Measurements from ENCODE around the gene PACSIN2.
"Not testable (repeated sequence)": the region's sequence is repeated elsewhere in the genome, so short reads cannot be mapped to it uniquely, and the experiment has no call there.

PACSIN2 gene, protein sequence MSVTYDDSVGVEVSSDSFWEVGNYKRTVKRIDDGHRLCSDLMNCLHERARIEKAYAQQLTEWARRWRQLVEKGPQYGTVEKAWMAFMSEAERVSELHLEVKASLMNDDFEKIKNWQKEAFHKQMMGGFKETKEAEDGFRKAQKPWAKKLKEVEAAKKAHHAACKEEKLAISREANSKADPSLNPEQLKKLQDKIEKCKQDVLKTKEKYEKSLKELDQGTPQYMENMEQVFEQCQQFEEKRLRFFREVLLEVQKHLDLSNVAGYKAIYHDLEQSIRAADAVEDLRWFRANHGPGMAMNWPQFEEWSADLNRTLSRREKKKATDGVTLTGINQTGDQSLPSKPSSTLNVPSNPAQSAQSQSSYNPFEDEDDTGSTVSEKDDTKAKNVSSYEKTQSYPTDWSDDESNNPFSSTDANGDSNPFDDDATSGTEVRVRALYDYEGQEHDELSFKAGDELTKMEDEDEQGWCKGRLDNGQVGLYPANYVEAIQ

DNA sequence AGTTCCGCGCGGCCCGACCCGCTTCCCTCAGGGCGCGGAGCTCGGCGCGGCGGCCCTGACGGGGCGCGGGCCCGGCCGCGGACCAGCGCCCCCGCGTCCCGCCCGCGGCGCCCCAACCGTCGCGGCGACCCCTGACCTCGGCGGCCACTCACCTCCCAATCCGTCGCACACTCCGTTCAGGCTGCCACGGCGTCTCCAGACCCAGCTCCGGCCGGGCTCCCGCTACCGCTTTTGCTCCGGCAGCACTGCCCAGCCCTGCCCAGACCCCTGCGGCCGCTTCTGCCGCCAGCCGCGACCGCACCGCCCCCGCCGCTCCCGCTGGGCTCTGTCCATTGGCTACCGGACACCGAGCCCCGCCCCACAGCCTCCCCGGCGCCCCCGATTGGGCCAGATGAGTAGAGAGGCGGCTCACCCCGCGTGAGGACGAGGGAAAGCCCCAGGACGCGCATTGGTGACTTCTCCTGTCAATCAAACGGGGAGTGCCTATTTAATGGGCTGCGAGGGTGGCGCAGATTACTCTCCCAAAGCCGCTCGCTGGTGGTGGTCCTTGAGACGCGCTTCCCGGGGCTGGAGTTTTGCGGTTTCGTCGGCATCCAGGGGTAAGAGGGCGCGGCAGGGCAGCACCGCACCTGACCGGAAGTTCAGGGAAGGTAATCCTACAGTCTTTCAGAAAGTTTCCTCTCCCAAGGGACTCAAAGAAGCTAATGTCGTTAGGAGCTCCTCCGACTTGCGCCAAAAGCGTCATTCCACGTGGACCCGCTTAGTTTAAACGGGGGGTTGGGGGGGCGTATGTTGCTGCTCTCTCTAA, at the start of gene PACSIN2:
Gene PACSIN2, minus strand, starts transcription at position 281 of the 808 bp plus-strand sequence. CDS start 103,069 bp downstream, outside the sequence.
- peak; percentile 84 to 99 (median 97) for DNase-seq

DNA sequence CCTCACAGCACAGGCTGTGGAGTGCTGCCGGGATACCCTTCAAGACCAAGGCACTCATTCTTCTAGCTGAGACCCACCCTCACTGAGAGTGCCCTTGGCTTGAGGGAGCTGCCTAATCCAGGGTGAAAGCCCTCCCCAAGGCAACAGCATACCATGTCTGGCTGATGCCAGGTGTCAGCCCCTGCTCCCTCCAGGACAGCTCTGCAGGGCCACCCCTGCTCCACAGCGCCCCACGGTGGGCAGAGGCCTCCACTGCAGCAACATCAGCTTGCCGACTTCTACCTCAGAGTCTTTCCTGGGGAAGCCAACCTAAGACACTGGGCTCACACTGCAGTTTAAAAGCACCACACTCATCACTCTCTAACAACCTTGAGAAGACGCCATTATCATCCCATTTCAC, 45.2 kb upstream of the PACSIN2 start:
- DNase-seq, result peak in 2 of 14 donors; percentile 15 to 38

DNA sequence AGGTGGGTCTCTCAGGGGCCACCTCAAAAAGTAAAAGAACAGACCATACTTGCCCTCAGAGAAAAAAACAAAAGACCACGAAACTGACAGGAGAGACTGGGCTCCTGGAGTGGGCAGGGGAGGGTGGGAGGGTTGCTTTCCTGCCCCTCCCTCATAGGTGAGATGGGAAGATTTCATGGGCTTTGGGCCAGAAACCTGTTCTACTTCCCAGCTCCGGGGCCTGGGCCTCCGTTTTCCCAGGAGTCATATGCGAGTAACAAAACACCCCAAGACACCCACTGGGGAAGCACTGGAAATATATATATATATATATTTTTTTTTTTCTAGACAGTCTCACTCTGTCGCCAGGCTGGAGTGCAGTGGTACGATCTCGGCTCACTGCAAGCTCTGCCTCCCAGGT, 42.7 kb upstream of the PACSIN2 start:
- DNase-seq, result no peak

DNA sequence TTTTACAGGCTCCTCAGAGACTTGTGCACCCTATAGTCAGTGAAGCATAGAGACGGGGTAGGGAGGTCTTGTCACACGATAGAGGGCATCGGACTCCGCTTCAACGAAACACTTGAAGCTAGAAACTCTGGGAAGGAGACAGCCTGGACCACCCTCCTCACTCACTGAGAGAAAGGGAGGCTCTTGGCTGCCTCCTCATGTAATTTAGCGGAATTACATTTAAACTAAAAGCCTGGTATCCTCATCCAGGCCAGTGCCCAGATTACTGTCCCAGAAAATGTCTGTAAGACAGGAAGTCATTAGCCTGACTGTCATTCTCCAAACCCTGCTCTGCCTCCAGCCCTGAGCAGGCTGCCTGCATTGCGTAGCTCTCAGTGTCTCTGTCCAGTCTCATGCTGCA, 38.2 kb upstream of the PACSIN2 start:
- DNase-seq, result no peak

DNA sequence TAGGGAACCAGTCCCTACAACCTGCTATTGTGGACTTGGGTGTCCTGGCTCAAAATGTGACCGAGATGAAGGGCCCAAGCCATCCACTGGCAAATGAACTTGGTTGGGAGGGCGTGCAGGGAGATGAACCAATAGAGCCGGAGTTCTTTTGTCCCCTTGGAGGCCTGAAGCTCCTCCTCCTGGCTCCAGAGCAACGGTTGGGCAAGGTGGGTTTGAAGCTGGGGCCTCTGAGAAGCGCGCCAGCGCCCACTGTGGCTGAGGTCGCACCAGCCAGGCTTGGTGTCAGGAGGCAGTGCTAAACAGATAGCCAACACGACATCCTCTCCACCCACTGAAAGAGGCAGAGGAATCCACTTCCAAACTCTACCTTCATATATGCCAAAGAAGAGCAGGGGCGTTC, 36.0 kb upstream of the PACSIN2 start:
- DNase-seq, result no peak

DNA sequence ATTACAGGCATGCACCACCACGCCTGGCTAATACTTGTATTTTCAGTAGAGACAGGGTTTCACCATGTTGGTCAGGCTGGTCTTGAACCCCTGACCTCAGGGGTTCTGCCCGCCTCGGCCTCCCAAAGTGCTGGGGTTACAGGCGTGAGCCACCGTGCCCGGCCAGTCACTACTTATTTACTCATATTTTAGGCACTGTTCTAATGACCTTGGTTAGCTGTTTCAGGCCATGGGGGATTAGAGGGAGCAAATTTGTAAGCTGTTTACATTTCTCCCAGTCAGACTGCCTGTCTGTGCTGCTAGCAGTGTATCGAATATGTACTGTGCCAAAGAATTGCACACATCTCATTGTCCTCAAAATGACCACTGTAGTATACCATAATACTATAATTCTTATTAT, 32.7 kb upstream of the PACSIN2 start:
- no peak for DNase-seq

DNA sequence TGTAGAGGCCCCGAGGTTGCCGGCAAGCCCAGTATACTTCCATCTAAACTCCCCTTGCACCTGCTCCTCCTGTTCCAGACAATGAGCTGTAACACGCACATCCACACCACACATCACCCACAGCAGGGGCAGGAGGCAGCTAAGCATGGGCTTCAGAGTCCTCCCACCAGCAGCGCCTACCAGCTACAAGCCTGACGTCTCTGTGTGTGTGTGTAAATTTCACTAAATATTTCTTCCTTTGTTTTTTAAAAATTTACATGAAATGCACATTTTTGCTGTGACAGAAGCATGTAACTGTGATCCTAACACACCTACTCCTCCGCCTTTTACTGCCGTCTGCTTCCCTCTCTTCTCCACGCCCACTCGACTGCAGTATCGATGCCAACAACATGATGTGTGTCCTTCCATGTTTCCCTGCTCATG, 29.4 kb upstream of the PACSIN2 start:
- no peak for DNase-seq

DNA sequence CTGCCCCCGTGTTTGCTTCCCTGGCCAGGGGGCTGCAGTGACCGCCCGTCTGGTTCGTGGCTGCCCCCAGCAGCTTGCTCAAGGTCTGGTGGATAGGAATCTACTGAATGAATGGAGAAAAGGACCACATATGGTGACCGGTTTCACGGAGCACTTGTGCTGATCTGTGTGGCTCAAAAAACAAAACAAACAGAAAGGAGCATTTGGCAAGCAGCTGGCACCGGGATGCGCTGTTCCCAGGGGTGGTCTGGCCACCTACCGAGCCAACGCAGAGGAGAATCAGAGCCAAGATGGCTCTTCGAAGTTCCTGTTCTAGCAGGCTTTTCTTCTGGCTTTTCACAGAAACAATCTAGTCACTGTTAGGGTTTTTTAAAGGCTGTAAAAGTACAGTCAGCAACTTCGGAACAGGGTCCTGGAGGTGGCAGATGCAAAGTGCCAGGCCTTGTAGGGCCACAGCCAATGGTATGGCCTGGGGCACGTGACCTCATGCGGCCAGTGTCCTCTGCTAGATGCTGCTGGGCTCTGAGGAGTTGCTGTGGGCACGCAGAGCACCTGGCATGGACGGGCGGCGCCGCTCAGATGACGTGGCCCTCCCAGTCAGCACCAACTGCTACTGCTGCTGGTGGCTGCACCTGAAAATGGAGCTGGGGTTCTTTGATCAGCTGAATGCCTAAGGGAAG, 27.3 kb upstream of the PACSIN2 start:
- DNase-seq, result peak in 5 of 14 donors; percentile 7 to 80 (median 24)

DNA sequence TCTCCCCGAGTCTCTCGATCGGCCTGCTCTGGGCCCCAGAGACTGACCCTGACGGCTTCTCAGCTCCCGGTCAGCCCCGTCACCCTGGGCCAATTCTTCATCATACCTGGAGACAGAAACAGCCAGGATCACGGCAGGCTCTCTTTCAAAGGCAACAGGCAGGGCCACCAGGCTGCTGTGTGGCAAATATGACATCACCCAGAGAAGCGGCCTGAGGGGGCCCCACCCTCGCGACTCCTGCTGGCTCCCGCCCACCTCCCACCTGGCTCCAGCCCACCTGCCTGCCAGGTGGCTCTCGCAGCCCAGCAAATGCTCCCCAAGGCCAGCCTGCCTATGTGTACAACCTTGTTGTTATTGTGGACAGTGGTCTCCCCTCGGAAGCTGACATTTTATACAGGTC, 24.9 kb upstream of the PACSIN2 start:
- no peak for DNase-seq

DNA sequence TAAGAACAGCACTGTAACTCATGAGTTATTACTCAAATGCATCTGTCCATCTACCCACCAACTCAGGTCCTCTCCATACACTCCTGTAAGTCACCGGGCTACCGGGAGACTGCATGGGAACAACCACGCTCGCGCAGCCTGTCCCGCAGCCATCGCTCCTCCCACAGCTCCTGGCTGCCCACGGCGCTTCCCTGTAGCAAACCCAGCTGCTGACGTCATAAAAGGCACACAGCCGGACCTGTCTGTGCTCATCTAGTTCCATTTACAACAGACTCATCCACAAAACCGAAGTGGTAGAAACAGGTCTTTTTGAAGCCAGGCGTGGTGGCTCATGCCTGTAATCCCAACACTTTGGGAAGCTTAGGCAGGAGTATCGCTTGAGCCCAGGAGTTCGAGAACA, 23.4 kb upstream of the PACSIN2 start:
- no peak for DNase-seq

DNA sequence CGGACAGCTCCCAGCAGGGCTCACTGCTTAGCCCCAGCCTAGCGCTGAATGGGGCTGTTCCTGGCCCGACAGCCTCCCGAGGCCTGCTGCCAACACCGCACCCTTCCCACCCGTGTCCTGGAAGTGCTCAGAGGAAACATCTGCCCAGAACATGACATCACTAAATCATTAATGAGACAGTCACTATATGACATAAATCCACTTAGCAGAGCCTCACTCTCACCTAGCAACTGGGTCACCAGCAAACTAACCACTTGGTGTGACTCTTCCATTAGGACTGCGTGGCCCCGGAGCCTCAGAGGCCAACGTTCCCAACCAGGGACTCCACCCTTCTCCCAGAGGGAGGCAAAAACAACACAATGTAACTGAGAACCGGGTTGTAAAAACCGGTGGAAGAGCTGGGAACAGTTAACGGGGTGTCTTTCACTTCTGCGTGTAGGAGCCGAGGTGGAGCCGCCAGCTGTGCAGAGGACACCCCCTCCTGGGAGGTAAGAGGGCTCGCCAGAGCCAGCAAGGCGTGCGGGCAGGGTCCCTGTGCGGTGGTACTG, 21.4 kb upstream of the PACSIN2 start:
- DNase-seq, result no peak

DNA sequence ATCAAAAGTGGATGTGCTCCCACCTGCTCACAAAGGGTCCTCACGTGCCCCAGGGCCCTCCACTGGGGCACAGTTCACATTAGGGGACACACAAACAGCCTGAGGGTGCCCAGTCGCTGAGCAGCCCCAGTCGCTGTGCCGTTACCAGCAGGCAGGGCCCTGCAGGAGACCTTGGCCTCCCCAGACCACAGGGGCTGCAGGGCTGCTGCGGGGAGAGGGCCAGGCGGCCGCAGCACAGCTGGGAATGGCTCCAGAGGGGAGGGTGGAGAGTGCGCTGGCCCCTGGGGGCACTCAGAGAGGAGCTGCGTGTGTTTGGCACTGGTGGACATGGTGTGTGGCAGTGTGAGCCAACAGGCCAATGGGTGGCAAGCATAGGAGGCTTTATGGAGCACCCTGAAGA, 20.3 kb upstream of the PACSIN2 start:
- DNase-seq, result no peak

DNA sequence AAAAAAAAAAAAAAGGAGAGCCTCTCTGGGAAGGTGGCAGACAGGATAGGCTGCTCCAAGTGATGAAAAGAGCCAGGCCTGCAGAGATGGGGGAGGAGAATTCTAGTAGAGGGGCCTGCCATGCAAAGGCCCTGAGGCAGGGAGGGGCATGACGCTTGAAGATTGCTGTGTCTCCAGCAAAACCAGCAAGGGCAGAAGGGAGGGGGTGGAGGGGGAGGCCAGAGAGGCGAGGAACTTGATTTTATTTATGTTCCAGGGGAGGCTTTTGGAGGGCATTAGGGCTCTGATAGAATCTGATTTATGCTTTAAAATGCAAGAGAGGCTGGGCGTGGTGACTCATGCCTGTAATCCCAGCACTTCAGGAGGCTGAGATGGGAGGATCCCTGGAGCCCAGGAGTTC, 16.7 kb upstream of the PACSIN2 start:
- no peak for DNase-seq

DNA sequence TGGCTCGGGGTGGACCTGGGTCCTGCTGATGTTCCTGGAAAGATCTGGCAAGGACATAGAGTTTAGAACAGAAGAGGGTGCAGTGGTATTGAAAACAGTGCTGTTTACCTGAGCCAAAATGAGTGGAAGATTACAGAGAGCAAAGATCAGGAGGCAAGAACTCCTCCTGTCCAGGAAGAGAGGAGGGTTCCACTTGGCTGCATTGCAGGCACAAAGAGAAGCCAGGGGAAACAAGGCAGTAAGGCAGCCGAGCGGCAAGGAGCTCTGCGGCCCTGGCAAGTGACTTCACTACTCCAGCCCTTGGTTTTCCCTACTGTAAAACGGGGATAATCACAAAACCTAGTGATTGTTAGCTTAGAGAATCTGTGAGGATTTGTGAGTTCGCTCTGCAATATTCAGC, 3.7 kb upstream of the PACSIN2 start:
- DNase-seq, result peak in 1 of 14 donors; percentile 14

DNA sequence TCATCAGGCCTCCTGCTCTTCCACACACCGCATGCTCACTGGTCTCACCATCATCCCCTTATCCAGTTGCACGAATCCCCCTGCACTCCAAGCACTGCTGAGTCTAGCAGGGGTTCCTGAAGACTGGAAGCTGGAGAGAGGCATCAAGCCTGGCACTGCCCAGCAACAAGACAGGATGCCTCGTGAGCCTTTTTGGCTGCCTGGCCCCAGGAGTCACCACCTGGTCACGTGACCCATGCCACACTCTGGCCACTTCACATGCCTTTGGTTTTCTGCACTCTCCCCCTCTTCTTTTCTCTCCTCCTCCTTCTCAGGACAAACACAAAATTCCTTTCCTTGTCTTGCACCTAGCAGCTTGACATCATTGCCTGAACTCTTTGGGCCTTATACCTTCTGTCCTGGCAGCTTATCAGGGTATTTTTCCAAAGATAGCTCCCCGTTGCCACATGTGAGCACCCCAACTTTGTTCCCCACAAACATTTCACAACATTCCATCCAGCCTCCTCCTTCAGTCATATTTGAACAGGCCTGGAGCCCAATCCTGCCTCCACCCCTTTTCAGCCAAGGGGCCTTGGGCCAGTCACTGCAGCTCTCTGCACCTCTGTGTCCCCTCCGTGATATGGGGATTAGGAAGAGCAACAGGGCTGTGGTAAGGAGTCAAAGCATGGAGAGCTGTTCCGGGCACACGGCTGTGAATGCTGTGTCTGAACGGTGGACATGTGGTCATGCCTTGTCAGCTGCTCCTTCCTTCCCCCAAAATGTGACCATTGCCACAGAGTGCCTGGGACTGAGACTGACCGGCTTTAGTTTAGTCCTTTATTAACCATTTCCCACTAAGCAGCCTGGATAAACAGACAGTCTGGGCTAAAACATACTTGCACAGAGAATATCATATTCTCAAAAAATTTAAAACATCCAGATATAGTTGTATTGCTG, 2.8 kb upstream of the PACSIN2 start:
- DNase-seq, result no peak

DNA sequence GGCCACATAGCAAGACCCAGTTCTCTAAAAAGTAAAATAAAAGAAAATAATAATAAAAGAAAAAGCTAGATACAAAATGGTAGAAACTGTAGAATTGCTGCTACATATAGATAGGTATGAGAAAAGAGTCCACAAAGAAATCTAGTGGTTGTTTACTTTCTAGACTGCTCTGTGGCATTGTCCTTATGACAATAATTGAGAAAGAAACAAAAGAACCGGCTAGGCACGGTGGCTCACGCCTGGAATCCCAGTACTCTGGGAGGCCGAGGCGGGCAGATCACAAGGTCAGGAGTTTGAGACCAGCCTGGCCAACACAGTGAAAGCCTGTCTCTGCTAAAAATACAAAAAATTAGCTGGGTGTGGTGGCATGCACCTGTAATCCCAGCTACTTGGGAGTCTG, 1.2 kb upstream of the PACSIN2 start:
- DNase-seq, result not testable (repeated sequence)

DNA sequence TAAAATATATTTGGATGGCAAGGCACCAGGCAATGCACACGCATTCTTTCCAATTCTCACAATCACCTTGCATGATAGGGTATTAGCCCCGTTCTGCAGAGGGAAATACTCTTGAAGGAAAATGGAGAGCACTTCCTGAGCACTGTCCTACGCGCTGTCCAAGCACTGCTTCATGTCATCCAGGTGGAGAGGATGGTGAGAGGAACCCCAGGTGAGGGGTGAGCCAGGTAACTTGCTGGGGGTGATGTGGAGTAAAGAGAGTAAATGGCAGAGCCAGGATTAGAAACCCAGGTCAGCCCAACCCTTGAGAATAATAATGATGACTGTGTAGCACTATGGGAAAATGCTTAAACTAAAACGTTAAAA, 711 bp upstream of the PACSIN2 start:
- no peak for DNase-seq

DNA sequence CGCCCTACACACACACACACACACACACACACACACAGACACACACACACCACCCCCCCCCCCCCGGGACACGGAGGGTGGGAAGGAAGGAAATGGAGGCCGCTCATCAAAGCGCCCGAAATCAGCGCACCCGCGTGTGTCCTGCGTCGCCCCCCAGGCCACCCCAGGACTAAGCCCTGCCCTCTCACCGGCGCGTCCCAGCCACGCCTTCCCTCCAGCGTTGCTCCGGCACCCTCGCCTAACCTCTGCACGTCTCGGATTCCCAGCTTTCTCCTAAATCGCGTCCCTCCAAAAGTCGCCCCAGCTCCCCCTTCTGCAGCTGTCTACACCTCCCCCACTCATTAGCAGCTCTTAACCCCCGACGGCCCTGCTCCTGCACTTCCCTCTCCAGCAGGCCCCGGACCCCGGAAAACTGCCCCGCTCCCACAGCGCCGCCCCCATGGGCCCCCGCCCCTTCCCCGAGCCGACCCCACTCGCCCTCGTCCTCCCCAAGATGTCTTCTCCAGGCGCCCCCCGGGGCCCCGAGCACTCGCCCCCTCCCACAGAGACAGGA, 557 bp downstream of the PACSIN2 start:
- DNase-seq, result peak in 3 of 14 donors; percentile 30 to 62 (median 48)

DNA sequence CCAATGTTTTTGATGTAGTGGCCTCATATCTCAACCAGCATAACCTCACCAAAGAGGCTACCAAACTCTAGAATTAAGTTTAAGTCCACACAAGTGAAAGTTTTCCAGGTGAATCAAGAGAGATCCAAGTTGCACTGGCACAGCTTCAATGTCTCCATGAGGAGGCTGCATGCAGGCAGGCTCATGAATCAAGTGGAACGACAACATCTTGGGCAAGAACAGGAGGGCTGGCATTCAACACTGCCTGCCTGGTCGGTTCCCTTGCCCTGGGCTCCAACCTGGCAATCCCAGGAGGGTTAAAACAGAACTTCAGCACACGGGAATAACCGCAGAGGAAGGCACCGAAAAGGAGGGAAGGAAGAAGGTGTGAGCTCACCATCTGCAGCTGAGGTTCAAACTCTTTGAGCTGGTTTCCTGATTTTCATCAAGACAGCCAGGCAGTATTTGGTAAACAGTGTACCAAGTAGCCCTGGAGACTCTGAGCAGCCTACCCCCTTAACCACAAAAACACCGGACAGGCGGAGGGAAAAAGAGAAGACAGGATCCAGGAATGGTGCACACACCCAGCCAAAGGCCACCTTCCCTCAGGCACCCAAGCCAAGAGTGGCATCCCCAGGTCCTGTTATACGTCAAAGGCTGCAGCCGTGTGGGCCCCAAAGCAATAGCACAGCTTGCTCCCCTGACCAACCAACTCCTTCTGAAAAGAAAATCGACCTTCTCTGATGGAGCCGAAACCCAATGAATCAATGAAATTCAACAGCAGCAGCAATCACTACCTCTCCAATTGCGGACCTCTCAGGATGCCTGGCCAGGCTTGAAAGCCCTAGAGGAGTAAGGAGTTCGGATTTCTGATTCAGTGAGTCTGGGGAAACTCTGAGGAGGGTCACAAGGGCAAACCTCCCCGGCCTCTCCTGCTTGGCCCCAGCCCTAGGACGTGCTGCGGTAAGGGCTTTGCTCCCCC, 1.3 kb downstream of the PACSIN2 start:
- DNase-seq, result no peak

DNA sequence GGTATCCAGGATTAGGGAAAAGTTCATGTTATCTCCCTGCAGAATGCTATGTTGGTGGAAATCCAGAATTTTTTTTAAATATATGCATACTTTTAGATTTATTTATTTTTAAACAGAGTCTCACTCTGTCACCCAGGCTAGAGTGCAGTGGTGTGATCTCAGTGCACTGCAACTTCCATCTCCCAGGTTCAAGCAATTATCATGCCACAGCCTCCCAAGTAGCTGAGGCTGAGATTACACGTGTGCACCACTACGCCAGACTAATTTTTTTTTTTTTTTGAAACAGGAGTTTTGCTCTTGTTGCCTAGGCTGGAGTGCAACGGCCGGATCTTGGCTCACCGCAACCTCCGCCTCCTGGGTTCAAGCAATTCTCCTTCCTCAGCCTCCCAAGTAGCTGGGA, 2.6 kb downstream of the PACSIN2 start:
- DNase-seq, result no peak

Measured in C1 segment of cervical spinal cord (tissue), 14 donors.